ENCODE data around the gene PRDM16. TPM values are rescaled to one million over a fixed set of nuclear protein-coding genes. Genes with fewer than 3 reads are reported as not detected.

The PRDM16 gene
- total RNA-seq, 4 donors from 2014 or later, result 0.26 to 7.7 (median 0.35) TPM; not detected in 1

- TF ChIP-seq POLR2A (IDR thresholded peaks at IDR 0.05), result no peak
- no peak for TF ChIP-seq CTCF (IDR thresholded peaks at IDR 0.05)
- H3K4me1 ChIP-seq, result no peaks in the 10 kb centered on the region
- H3K4me3 ChIP-seq, result no peak overlapping the region
- no peak overlapping the region for H3K27ac ChIP-seq
- no peaks in the 10 kb centered on the region for H3K36me3 ChIP-seq
- peaks cover 0 to 5% of the 10 kb centered on the region in 2 donors for H3K9me3 ChIP-seq
- H3K27me3 ChIP-seq, result no peaks in the 10 kb centered on the region
- intact Hi-C loops (cut with DNase I; ENCODE audit: low total_unique reads), result no loop called here
- DNase-seq, result no peak
Measured at GRCh38 chr1:3338725-3339070, 269.7 kb downstream of the PRDM16 start.

- Histone ChIP-seq H3K27ac (no peak overlapping the region), H3K4me3 (no peak overlapping the region), H3K36me3 (no peaks in the 10 kb centered on the region), H3K4me1 (no peaks in the 10 kb centered on the region), H3K27me3 (no peaks in the 10 kb centered on the region), H3K9me3 (peaks cover 0 to 15% of the 10 kb centered on the region in 2 donors)
- no peak for TF ChIP-seq CTCF (IDR thresholded peaks at IDR 0.05)
- no peak for TF ChIP-seq POLR2A (IDR thresholded peaks at IDR 0.05)
- intact Hi-C loops (cut with DNase I; ENCODE audit: low total_unique reads), result no loop called here
- no peak for DNase-seq
Measured at GRCh38 chr1:3339856-3340255, 270.9 kb downstream of the PRDM16 start.

GRCh38 chr1:3340548-3341235 lies 271.7 kb downstream of the PRDM16 start:
- H3K4me1 ChIP-seq, result no peaks in the 10 kb centered on the region
- intact Hi-C loops (cut with DNase I; ENCODE audit: low total_unique reads), result no loop called here
- no peak for TF ChIP-seq POLR2A (IDR thresholded peaks at IDR 0.05)
- no peak for TF ChIP-seq CTCF (IDR thresholded peaks at IDR 0.05)
- H3K4me3 ChIP-seq, result no peak overlapping the region
- DNase-seq, result no peak
- no peak overlapping the region for H3K27ac ChIP-seq
- no peaks in the 10 kb centered on the region for H3K27me3 ChIP-seq
- no peaks in the 10 kb centered on the region for H3K36me3 ChIP-seq
- peaks cover 0 to 15% of the 10 kb centered on the region in 2 donors for H3K9me3 ChIP-seq

DNA sequence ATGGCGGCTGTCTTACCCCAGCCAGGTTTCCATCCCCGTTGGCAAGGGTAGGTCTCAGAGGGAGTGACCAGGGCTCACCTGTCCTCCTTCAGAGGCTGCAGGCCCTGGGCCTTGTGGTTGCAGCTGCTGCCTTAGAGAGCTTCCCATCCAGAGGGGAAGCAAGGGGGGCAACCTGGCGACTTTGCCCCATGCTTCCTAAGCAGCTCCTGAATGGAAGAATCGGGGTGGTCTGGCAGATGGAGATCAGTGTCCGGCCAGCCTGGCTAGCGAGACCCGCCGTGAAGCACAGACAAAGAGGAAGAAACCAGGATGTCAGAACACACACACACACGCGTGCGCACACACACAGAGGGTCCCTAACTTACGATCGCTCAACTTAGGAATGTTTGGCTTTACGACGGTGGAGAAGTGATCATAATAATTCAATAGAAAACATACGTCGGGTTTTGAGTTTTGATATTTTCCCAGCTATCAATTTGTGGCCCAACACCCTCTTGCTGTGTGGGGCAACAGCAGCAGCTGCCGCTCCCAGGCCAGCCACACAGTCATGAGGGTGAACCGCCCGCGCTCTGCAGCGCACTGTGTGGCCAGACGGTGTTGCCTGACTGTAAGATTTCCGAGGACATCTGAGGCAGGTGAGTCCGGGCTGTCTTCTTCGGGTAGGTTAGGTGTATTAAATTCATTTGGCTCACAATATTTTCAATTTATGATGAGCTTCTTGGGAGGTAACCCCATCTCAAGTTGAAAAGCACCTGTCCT lies 272.4 kb downstream of the PRDM16 start:
- Histone ChIP-seq H3K27ac (no peak overlapping the region), H3K27me3 (no peaks in the 10 kb centered on the region), H3K36me3 (no peaks in the 10 kb centered on the region), H3K4me1 (no peaks in the 10 kb centered on the region), H3K9me3 (peaks cover 0 to 15% of the 10 kb centered on the region in 2 donors), H3K4me3 (no peak overlapping the region)
- TF ChIP-seq POLR2A (IDR thresholded peaks at IDR 0.05) (no peak), CTCF (IDR thresholded peaks at IDR 0.05) (no peak)
- no peak for DNase-seq
- intact Hi-C loops (cut with DNase I; ENCODE audit: low total_unique reads), result no loop called here

GRCh38 chr1:3342960-3343359 lies 274.0 kb downstream of the PRDM16 start:
- Histone ChIP-seq H3K27ac (no peak overlapping the region), H3K36me3 (no peaks in the 10 kb centered on the region), H3K4me3 (no peak overlapping the region), H3K9me3 (peaks cover 0 to 15% of the 10 kb centered on the region in 2 donors), H3K27me3 (no peaks in the 10 kb centered on the region), H3K4me1 (no peaks in the 10 kb centered on the region)
- intact Hi-C loops (cut with DNase I; ENCODE audit: low total_unique reads), result no loop called here
- no peak for DNase-seq
- TF ChIP-seq POLR2A (IDR thresholded peaks at IDR 0.05), result no peak
- no peak for TF ChIP-seq CTCF (IDR thresholded peaks at IDR 0.05)

Data from uterus (tissue), 4 donors.